GM20000 (cell line): Measurements from ENCODE around the gene ARHGAP30.

Source experiments
- DNase-seq: peaks from one replicate; pipeline ENCODE4 v3.0.0; 2012; ENCODE audit warnings: low spot score
- TF ChIP-seq, protein P1 (sequence below): IDR thresholded peaks from 2 replicates; pipeline ENCODE4 v1.5.1; 2012; ENCODE audit warnings: mild to moderate bottlenecking, control low read depth; ENCODE audit errors: extremely low read depth, missing control alignments

Gene ARHGAP30

DNA sequence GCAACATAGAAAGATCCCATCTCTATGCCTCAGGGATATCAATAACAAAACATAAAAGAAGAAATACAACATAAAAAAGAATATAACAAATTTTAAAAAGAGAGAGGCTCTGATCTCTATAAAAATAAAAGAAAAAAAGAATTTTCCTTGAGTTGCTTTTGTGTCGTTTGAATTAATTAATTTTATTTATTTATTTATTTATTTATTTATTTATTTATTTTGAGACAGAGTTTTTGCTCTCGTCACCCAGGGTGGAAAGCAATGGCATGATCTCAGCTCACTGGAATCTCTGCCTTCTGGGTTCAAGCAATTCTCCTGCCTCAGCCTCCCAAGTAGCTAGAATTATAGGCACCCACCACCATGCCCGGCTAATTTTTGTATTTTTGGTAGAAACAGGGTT lies 57.3 kb downstream of the ARHGAP30 start:
- DNase-seq = no peak
- TF ChIP-seq, protein P1, sequence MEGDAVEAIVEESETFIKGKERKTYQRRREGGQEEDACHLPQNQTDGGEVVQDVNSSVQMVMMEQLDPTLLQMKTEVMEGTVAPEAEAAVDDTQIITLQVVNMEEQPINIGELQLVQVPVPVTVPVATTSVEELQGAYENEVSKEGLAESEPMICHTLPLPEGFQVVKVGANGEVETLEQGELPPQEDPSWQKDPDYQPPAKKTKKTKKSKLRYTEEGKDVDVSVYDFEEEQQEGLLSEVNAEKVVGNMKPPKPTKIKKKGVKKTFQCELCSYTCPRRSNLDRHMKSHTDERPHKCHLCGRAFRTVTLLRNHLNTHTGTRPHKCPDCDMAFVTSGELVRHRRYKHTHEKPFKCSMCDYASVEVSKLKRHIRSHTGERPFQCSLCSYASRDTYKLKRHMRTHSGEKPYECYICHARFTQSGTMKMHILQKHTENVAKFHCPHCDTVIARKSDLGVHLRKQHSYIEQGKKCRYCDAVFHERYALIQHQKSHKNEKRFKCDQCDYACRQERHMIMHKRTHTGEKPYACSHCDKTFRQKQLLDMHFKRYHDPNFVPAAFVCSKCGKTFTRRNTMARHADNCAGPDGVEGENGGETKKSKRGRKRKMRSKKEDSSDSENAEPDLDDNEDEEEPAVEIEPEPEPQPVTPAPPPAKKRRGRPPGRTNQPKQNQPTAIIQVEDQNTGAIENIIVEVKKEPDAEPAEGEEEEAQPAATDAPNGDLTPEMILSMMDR = no peak

DNA sequence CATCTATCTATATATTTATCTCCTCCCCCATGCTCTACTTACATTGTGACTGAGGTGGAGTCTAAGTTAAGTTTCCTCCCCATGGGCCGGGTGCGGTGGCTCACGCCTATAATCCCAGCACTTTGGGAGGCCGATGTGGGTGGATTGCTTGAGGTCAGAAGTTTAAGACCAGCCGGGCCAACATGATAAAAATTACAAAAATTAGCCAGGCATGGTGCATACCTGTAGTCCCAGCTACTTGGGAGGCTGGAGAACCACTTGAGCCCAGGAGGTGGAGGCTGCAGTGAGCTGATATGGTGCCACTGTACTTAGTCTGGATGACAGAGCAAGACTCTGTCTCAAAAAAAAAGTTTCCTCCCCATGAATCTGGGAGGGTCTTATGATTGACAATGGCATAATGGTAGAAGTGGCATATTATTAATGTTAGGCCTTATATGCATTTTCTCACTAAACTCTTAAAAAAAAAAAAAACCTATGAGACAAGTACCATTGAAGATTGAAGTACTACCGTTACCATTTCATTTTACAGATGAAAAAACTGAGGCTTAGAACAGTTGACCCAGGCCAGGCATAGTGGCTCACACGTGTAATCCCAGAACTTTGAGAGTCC lies 60.0 kb downstream of the ARHGAP30 start:
- no peak for DNase-seq

DNA sequence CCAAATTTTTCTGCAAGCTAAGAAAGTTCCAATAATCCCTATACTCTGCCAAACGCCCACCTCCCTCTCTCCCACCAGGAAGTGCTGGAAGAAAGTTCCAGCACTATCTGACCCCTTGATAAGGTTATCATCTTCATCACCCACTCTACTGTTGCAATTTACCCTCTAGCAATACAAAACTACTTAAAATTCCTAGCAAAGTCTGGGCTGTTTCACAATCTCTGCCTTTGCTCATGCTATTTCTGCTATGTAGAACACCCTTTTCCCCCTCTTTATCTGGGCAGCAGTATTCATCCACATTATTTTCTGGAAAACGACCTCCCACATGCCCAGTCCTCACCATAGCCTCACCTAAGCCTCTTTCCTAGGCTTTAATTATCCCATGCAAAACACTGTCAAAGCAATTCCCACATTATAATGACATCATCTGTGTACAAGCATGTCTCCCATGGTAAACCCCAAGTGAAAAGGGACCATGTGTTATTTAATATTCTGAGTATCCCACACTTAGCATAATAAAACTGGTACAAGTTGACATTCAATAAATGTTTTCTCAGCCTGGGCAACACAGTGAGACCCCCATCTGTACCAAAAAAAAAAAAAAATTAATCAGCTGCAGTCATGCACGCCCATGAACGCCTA lies 60.7 kb downstream of the ARHGAP30 start:
- TF ChIP-seq, protein P1 = no peak
- no peak for DNase-seq

More for the DNA sequence above, 60.0 kb downstream of the ARHGAP30 start:
- TF ChIP-seq, protein P1 = no peak

DNA sequence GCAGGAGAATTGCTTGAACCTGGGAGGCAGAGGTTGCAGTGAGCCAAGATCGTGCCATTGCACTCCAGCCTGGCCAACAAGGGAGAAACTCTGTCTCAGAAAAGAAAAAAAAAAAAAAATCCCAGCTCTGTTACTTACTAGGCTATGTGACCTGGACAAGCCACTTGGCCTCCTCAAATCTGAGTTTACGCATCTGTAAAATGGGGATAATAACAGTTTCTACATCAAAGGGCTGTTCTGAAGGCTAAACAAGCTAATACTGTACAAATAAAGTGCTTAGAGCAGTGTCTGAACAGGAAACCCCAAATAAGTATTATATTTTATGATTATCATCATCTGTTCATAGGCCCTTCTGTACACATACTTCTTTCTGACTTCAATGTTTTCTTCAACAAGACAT lies 62.3 kb downstream of the ARHGAP30 start:
- DNase-seq = no peak
- TF ChIP-seq, protein P1 = no peak

DNA sequence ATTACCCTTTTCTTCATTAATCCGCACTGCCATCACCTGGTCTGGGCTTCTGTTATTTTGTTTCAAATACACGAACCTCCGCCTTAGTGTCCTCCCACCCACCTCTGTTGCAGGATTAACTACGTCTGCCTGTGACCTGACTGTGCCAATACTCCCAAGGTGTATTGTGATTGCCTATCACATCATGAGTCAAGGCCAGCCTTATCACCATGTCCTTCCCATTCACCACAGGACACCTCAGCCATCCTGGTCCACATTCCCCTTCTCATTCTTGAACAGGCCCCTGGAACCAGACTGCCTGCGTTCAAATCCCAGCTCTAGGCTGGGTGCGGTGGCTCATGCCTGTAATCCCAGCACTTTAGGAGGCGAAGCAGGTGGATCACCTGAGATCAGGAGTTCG lies 63.1 kb downstream of the ARHGAP30 start:
- no peak for DNase-seq
- TF ChIP-seq, protein P1 = no peak

DNA sequence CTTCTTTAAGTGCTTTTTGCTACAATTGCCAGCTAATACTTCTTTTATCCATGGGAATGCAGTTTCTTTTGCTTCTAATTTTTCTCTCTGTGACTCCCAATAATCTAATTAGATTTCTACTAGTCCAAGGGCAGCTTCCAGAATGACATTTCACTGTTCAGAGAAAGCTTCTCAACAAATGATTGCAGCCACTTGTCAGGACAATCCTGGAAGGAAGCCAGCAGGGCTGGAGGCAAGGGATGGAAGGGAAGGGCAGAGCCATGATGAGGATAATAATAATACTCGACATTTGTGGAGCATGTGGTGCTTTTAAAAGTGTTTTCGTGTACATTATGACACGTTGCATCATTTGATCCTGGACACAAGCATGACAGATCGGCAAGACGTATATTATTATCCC lies 68.2 kb downstream of the ARHGAP30 start:
- TF ChIP-seq, protein P1 = no peak
- DNase-seq = no peak

DNA sequence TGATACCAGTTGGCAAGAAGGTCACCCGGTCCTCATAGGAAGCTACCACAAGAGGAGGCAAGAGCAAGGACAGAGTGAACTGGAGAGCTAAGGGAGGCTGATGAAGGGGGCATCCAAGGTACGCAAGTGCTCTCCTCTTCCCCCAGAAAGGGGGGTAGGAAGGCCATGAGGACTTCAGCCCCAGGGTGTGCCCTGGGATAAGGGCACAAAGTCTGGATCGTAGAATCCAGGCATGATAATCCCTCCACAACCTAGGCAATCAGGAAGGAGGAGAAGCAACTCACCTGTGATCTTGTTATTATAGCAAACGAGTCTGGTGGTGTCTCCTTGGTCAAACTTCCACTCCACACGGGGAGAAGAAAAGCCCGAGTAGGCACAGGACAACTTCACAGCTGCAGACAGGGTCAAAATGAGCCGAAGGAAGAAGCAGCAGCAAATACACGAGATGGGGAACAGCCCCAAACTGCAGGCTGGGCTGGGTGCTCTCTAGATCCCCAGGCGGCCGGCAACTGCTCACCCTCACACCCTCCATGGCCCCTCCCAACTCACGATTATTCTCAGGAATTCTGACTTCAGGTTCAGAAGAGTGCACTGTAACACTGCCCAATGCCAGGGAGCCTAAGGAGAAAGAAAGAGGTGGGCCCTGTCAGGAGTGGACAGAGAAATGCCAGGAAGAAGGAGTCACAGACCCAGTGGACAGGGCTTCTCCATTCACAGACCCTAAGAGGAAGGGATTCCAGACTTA lies 68.8 kb downstream of the ARHGAP30 start:
- no peak for DNase-seq
- TF ChIP-seq, protein P1 = no peak
